ENCODE results near the gene DLG5.

DLG5 gene

DNA sequence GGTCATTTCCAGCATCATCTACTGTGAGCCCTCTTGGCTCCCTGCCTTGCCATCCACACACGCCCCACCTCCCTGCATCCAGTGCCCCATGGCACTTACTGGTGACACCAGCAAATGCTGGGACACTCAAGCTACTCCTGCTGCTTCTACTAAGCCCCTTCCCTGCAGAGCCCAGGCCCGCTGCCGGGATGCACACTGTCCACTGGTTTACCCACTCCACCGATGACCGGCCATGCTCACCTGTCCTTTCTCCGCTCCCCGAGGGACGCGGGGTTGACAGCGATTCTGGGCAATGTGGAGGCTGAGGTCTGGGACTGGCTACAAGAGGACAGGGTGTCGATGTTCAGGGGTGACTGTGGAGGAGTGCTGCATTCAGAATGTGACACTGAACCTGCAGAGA, 110.2 kb downstream of the DLG5 start:
- no peak for DNase-seq

DNA sequence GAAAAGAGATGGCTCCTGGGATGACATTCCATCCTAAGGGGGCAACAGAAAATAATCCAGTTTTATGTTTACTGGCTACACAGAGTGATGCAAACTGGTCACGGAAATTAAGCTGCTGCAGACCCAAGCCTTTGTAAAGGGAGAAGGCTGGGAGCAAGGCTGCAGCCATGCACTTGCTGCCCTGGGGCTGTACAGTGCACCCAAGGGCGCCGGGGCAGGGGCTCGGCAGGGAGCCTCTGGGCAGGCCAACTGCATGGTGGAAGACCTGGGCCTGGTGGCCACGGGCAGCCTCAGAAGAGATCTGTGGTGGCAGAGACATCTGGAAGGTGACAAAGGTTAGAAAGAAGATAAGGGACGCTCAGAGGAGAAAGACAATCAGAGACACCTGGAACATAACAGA, 113.8 kb downstream of the DLG5 start:
- DNase-seq = no peak

DNA sequence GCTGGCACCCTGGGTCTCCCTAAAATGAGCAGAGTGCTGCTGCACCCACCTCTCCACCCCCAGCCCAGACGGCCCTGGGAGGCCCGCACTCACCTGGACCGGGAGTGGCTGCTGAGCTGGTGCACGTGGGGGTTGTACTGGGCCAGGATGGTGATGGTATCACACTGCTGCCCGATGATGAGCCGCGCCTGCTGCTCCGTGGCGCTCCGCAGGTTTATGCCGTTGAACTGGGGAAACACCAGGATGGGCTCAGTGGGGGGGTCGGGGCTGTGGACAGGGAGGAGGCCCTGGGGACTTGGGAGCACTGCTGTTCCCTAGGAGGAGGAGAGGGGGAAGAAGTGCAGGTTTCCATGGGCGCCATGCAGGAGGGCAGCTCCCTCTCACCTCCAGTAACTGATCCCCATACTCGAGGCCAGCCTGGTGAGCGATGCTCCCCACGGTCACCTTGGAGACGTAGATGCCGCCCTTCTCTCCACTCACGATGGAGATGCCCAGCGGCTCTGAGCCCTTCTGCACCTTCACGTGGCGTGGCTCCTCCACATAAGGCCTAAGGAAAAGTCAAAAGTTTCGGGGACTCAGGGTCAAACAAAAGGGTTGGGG, 114.6 kb downstream of the DLG5 start:
- DNase-seq = no peak

DNA sequence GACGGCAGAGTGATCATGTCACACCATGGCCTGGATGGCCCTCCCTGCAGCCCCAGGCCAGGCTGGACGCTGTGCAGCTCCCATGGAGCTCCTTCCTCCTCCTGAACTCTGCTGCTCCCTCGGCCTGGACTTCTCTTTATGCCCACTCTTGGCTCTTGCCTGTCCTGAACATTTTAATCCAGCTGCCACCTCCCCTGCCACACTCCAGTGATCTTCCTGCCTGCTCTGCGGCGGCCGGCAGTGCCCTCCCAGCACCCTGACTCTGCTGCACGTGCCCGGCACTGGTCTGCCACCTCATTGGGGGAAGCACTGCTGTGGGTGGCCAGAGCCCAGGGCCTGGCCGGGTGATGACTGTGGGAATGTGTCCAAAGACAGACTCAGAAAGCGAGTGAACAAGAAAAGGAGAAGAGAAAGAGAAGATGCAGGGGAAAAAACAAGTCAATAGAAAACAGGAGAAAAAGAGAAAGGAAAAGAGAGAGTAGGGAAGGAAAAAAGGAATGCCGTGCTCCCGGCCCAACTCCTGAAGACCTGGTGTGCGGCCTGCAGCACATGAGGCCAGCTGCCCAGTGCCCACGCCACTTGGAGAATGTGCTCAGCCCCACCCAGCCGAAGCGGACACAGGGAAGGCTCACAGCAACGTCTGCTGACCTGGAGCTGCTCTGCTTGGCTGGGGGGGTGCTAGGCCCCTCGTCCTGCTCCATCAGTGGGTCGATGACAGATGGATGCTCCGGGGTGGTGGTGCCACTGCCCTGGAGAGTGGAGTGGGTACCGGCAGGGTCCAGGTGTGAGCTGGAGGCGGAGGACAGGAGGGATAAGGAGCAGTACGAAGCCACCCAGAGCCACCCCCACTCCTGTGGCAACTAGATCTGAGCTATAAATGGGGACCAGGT, 115.9 kb downstream of the DLG5 start:
- DNase-seq = no peak

DNA sequence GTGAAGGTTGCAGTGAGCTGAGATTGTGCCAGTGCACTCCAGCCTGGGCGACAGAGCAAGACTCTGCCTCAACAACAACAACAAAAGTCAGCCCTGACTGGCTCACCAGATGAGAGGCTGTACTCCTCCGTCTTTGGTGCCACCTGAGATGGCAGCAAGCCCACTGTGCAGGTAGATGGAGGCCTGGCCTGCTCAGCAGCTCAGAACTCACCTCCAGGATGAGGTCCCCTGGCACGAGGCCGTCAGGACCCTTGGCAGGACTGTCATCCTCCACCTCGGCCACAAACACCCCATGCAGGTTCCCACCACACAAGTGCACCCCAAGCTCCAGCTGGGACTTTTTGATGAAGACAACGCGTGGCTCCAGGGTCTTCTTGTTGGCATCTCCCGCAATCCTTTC, 117.2 kb downstream of the DLG5 start:
- DNase-seq = no peak

DNA sequence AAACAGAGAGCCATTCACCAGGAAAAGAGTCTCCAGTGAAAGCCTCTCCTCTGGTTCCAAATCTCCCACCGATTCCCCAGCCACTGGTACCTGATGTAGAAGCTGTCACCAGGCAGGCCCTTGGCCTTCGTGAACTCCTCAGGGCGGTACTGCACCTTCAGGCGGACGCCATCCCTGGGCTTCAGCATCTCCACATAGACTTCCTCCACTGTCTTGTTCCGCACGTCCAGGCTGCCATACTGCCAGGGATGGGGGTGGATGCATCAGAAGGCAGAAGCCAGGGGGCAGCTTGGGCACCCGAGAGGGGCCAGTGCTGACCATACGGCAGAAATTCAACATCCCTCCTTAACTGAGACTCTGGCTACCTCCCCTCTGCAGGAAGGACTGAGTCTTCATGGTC, 118.8 kb downstream of the DLG5 start:
- DNase-seq = no peak

DNA sequence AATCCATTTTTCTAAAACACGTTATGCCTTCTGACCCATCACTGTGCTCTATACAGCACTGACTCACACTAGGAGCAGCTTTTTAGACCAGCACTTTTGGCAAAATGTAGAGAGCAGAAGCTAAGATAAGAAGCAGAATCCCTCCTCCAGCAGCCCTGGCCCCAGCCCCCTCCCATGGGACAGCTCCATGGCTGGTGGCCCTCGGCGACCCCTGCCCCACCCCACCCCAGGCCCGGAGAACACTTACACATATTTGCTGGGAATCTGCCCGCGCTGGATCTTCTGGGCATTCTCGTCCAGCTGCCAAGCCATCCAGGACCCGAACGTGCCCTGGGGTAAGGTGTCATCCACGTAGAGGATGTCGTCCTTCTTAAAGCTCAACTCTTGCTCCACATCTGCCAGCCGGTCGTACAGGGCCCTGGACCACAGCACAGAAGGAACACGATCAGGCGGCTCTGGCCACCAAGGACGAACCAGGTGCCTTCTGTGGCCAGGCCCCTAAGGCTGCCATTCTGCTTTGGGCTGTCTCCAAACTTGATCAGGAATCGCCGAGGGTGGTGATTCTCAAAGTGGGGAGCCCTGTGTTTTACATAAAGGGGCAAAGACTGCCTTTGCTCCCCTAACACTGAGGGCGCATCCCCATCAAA, 119.9 kb downstream of the DLG5 start:
- DNase-seq = no peak

DNA sequence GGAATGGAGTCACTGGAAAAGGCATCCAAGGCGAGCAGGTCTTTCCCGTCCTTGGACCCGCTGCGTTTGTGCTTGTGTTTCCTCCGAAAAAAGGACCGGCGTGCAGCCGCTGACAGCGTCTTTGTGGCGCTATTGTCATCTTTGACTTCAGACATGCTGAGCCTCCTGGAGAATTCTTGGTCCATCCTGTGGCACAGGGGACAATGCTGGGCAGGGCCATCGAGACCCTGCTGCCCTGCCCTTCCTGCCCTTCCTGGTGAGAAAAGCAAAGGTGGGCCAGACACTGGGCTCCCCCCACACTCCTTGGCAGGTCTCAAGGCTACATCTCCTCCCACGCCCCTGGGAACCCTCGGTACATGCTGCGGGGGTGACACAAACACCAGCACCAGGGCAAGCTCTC, 120.9 kb downstream of the DLG5 start:
- no peak for DNase-seq

DNA sequence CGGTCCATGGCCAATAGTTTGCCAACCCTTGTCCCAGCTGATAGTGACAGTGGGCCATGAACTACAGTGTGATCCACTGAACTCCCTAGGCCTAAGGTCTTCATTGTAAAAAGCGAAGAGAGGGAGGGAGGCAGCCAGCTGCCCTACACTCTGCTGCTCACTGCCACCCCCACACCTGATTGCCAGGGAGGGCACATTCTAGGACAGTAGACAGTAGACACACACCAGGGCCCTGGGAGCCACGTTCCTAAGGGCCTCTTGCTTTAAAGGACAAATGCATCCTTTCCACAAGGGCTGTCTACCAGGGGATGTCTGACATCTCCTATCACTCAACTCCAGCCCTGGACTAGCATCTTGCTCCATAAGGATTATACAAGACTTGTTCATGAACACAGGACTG, 122.2 kb downstream of the DLG5 start:
- no peak for DNase-seq

DNA sequence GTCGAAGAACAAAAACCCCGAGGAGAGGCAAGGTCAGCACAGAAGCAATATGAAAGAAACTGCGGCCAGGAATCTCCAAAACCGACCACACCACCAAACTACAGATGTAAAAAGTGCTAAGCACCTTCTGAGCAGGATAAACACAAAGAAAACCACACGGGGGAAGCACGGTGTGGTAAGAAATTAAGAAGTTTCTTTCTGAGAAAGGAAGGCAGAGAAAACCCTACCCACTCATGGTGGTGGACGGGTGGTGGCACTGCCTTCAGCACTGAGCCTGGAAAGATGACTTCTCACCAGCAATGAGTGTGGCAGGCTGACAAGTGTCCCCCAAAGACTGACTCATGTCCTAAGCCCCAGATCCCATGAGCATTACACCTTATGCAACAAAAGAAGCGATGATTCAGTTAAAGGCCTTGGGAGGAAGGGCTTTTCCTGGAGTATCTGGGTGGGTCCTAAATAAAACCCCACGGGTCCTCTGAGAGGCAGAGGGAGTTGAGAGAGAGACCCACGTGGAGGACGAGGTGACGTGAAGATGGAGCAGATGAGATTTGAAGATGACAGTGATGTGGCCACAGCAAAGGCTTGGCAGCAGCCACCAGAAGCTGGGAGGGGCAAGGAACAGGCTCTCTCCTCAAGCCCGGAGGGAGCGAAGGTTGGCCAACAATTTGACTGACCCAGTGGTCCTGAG, 124.9 kb downstream of the DLG5 start:
- DNase-seq = no peak

DNA sequence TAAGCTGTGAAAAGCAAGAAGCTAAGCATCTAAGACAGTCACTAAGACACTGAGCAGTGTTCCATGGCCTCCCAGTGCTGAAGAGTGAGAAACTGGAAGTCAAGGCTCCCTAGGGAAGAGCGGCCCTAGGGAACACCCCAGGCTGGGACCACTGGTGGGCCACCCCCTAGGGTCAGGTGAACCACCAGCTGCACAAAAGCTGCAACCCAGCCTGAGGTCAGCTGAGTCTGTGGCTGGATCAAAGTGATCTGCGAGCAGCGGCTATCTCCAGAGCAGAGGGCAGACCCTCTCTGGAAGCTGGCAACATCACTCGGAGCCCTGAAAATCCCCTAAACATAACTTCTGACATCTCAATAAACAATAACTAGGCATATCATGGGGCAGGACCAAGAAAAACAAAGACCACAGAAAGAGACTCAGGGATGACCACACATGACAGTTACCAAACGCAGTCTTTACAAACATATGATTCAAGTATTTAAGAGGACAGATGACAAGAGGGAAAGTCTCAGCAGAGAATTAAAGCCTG, 125.8 kb downstream of the DLG5 start:
- DNase-seq = no peak

DNA sequence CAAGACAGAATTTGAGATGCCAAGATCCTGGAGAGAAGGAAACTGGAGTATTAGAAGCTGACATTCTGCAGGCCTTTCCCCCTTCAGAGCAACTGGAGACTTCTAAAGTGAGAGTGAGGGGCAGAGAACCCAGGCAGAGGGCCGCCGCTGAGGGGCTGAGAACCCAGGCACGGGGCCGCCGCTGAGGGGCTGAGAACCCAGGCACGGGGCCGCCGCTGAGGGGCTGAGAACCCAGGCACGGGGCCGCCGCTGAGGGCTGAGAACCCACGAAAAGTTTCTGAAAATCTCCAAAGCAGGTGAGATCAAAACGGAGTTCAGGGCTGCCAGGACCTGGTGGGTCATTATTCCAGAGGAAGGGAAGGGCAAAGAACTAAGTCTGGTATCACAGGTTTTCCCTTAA, 126.2 kb downstream of the DLG5 start:
- DNase-seq = no peak

DNA sequence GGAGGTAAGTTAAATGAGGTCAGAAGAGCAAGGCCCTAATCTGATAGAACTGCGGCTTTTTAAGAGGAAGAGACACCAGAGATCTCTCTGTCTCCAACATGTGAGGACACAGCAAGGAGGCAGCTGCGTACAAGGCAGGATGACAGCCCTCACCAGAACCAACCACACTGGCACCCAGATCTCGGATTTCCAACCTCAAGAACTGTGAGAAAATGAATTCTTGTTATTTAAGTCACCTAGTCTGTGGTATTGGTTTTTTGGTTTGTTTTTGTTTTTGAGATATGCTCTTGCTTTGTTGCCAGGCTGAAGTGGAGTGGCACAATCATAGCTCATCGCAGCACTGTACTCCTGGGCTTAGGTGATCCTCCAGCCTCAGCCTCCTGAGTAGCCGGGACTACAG, 127.2 kb downstream of the DLG5 start:
- DNase-seq = no peak

DNA sequence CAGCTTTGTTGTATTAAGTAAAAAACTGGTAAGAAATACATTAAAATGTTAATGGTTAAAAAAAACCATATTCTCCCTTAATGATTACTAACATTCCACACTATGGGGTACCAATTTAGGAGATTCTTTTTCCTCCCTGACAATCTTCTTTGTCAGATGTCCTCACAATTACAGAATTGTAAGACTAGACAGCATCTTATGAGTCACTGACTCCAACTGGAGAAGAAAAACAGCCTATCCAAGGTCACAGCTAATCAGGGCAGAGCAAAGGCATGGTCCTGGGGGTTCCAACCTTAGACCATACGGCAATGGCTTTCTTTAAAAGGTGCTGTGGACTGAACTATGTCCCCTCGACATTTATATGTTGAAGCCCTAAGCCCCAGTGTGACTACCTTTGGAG, 127.6 kb downstream of the DLG5 start:
- DNase-seq = no peak

DNA sequence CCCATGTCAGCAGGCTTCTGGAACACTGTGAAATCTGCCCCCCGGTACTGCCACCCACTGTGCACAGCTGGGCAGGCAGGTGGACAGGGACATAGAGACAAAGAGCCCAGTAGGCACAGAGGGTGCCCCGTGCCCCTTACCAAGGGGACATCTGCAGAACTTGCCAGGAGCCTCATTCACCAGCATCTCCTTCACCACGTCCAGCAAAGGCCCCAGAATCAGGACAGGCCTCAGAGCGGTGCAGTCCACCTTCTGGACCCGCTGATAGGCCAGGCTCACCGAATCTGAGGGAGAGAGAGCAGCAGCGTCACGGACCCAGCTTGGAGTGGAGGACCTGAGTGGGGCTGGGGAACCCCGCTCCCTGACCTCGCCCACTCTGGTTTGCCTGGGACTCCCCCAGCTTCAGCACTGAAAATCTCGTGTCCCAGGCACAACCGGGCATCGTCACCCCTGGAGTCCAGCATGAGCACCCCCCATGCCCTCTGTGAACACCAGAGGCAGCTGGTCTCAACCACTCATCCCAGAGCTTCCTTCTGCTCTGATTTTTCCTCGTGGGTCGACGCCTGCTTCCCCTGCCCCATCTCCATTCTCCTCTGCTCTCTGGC, 130.1 kb downstream of the DLG5 start:
- DNase-seq = no peak

DNA sequence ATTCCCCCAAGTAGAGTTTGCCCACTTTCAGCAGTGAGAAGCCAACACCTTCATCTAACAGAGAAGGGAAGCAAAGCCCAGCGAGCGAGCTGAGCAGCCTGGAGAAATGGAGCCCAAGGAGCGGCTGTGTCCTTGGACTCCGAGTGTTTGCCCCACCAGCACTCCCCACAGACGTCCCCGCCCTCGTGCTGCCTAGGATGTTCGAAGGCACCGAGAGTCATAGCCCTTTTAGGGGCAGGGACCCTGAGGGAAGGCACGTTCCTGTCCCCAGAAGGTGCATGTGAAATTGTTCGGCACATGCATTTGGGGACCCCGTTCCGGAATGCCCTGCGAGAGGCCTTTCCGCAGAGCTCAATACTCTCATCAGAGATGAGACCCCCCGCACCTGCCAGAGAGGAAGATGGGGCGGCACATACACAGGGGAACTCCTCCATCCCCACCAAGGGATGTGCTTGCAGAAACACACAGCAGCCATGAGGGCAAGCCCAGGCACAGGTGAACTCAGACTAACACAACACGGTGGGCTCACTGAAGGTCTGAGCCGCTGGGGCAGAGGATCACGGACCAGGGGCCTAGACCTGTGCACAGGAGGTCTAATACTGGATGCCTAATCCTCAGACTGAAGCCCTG, 131.0 kb downstream of the DLG5 start:
- DNase-seq = no peak

DNA sequence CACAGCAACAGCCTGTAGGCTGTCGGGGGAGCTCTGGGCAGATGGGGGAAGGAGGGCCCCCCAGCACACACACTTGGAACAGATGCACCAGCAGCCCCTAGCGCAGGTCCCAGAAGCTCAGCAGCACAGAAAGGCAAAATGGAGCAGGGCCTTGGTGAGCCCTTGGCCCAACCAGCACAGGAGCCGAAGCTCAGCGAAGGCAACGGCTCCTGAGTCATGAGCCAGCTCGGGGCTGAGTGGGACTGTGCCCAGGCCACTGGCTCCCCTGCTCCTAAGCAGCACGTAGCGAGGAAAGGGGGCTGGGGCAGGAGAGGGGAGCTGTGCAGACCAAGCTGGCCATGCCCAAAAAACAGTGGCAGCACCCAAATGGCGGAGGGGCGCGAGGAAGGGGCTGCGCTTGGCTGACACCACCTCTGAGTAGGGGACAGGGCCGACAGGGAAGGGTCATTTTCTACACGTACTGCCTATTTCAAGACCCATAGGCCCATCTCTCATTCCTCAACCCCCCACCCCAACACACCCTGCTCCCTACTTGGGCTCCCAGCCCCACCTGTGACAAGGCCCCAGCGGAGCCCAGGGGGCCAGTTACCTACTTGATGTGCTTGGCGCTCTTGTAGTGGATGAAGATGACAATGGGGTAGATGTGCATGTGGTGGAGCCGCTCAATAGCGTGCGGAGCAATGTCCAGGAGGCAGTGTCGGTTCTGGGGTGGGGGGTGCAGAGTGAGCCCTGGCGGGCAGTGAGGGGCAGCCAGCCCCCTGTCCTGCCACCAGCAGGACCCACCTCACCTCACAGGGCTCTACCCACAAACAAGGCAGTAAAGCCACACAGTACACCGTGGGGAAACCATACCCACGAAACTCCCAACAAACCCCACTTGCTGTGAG, 132.1 kb downstream of the DLG5 start:
- no peak for DNase-seq

DNA sequence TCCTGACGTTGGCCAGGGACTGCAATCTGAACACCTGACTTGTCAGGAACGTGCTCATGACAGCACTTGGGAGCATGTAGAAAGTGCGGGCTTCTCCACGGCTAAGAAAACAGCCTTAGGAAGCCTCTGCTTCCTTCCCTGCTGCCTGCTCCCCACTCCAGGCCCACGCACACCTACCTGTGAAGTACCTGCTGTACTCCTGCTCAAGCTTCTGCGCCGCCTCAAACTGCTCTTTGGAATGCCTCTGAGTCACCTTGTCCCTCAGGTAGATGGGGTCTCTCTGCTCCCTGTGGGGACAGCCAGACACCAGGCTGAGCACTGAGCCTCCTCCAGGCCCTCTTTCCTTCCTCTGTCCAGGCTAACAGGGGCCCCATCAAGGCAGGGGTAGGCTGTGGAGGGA, 132.7 kb downstream of the DLG5 start:
- DNase-seq = no peak

DNA sequence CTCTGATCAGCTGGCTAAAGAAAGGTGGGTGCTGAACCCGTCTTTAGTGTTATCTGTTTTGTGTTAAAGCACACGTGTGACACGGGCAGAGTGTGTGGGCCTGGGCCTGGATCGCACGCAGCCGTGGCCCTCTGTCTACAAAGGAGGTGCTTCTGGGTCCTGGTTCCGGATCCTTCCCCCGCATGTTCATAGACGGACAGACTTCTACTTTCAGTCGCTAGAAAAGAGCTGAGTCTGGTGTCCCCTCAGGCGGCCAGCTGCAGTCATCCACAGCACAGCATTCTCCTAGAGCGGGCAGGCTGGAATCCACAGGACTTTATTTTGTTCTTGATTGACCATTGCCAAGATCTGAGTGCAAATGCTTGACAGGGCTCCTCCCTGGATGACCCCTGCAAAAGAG, 134.4 kb downstream of the DLG5 start:
- DNase-seq = no peak

DNA sequence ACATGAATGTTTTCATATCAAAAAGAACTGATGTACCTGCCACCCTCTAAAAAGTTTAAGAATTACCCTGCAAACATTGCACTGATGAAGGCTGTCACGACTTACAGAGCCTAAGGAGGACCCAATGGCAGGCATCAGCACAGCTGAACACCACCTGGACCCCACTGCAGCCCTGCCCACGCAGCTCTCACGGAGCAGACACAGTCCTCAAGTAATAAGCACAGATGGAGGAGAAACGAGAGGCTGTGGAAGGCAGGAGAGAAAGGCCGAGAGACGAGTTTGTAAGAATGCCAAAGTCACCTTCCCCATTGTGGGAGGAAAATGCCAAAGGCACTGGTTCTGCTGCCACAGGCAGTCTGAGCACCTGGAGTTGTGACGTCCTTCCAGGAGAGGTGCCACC, 135.0 kb downstream of the DLG5 start:
- no peak for DNase-seq

DNA sequence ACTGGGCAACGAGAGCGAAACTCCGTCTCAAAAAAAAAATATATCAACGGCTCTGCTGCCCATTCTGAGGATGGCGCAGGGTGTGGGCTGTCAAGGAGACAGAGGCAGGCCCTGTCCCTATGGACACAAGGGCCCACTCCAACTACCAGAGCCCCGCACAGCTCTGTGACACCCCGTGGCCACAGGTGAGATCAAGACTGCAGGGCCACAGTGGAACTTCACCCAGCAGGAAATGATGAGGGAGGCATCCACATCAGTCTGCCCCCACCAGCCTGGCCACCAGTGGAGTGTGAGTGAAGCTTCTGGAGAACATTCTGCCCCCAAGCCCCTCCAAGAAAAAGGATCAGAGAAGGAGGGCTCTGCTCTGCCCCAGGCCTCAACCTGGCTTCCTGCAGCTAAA, 136.7 kb downstream of the DLG5 start:
- DNase-seq = no peak

Data from hematopoietic multipotent progenitor cell treated with erythropoietin and hydrocortisone succinate and interleukin-3 and kit ligand, for 6 days (in vitro differentiated cells).